HCT116 (cell line): ENCODE data around the gene GNAO1. TPM values are rescaled to one million over a fixed set of nuclear protein-coding genes. Genes with fewer than 3 reads are reported as not detected.

Experiments
- ATAC-seq: fragments of 200-7000 bp; cut with Tn5 transposase; 2 replicates; pipeline ENCODE4 v1.9.1; 2020; ENCODE audit warnings: mild to moderate bottlenecking, moderate library complexity
- BruUV-seq: library from RNA; stranded (reverse); fragments of 400-500 nt; replicated peaks from 2 replicates; lab custom pipeline; 2021; lab: Mats Ljungman, UMichigan
- CTCF ChIA-PET: fragments of 300-600 bp; sonication (Branson Sonifier 250); formaldehyde crosslinking; loops from one replicate; lab custom pipeline; 2021; ENCODE audit warnings: antibody characterized with exemption; lab: Charles Lee
- POLR2A ChIA-PET: fragments of 300-600, 350-600 bp; sonication (Branson Sonifier 250); formaldehyde crosslinking; loops from one replicate; lab custom pipeline; 2021; ENCODE audit warnings: antibody characterized with exemption; lab: Charles Lee
- RAD21 ChIA-PET, 2 experiments: fragments of 300-600 bp; sonication (Branson Sonifier 250); formaldehyde crosslinking; loops; one replicate each; lab custom pipeline; 2023; ENCODE audit warnings: low total read pairs in 2 of 2; ENCODE audit not compliant: uncharacterized antibody in 2 of 2, unreplicated experiment in 2 of 2, low non-redundant PET in 1 of 2; lab: Charles Lee
- DNase-seq: peaks from one replicate; pipeline ENCODE4 v3.0.0-alpha.2; 2010; ENCODE audit warnings: low read depth, low spot score
- H2AFZ ChIP-seq: fragments of 200-600 bp; shearing (Covaris generic), sonication (generic); 2 replicates; pipeline ENCODE4 v1.6.1; 2017; ENCODE audit warnings: low read depth, mixed run types, mixed read lengths, antibody characterized with exemption, low read length; ENCODE audit not compliant: poor library complexity, severe bottlenecking
- H3K27ac ChIP-seq: 2 replicates; pipeline ENCODE4 v1.5.1; 2012; ENCODE audit warnings: low read depth, low read length
- H3K27me3 ChIP-seq: fragments of 200-600 bp; sonication (generic); 2 replicates; pipeline ENCODE4 v1.6.1; 2016; ENCODE audit warnings: mixed run types, low read length, mixed read lengths; ENCODE audit not compliant: insufficient read depth
- H3K36me3 ChIP-seq, 2 experiments: fragments of 200-500 bp in 1 of 2; fragments of 200-600 bp in 1 of 2; sonication (Bioruptor generic) in 1 of 2; sonication (generic) in 1 of 2; 2 replicates each; pipeline versions ENCODE4 v1.5.1 to v1.6.1; 2014 to 2016; ENCODE audit warnings: low read length in 2 of 2, inconsistent platforms in 1 of 2, mixed read lengths in 1 of 2, mixed run types in 1 of 2; ENCODE audit not compliant: insufficient read depth in 2 of 2, control insufficient read depth in 1 of 2
- H3K4me1 ChIP-seq, 2 experiments: fragments of 200-600 bp in 1 of 2; sonication (generic) in 1 of 2; 2 replicates each; pipeline versions ENCODE4 v1.5.1 to v1.6.1; 2012 to 2017; ENCODE audit warnings: low read length in 2 of 2, inconsistent platforms in 1 of 2, mild to moderate bottlenecking in 1 of 2, mixed read lengths in 1 of 2, mixed run types in 1 of 2, moderate library complexity in 1 of 2; ENCODE audit not compliant: insufficient read depth in 2 of 2, control insufficient read depth in 1 of 2
- H3K4me2 ChIP-seq: fragments of 200-600 bp; sonication (generic); 2 replicates; pipeline ENCODE4 v1.6.1; 2017; ENCODE audit warnings: mixed run types, low read length, mixed read lengths
- H3K4me3 ChIP-seq, 2 experiments: fragments of 200-600 bp in 1 of 2; sonication (generic) in 1 of 2; replicated peaks in 1 of 2; 2 replicates each; pipeline ENCODE4 v1.5.1; 2011 to 2016; ENCODE audit warnings: low read length in 2 of 2, control low read depth in 1 of 2, low read depth in 1 of 2, mild to moderate bottlenecking in 1 of 2, mixed read lengths in 1 of 2, mixed run types in 1 of 2
- H3K79me2 ChIP-seq: fragments of 200-600 bp; sonication (generic); 2 replicates; pipeline ENCODE4 v1.6.1; 2017; ENCODE audit warnings: mild to moderate bottlenecking, mixed run types, low read length, moderate library complexity, mixed read lengths; ENCODE audit not compliant: insufficient read depth
- H3K9ac ChIP-seq: fragments of 200-600 bp; sonication (generic); 2 replicates; pipeline ENCODE4 v1.6.1; 2016; ENCODE audit warnings: low read length, mixed read lengths
- H3K9me2 ChIP-seq: fragments of 200-600 bp; sonication (generic), shearing (Covaris generic); 2 replicates; pipeline ENCODE4 v1.6.1; 2017; ENCODE audit warnings: mixed run types, mild to moderate bottlenecking, moderate library complexity; ENCODE audit not compliant: insufficient read depth
- H3K9me3 ChIP-seq, 2 experiments: fragments of 200-500 bp in 1 of 2; fragments of 200-600 bp in 1 of 2; sonication (Bioruptor generic) in 1 of 2; sonication (generic) in 1 of 2; 2 replicates each; pipeline ENCODE4 v1.6.1; 2014 to 2017; ENCODE audit warnings: low read length in 2 of 2, mixed read lengths in 2 of 2, inconsistent platforms in 1 of 2, low read depth in 1 of 2, mild to moderate bottlenecking in 1 of 2, mixed run types in 1 of 2, moderate library complexity in 1 of 2; ENCODE audit not compliant: control insufficient read depth in 1 of 2, insufficient read depth in 1 of 2
- H4K20me1 ChIP-seq: fragments of 200-600 bp; sonication (generic), shearing (Covaris generic); 2 replicates; pipeline ENCODE4 v1.6.1; 2017; ENCODE audit warnings: mixed run types, mild to moderate bottlenecking, moderate library complexity; ENCODE audit not compliant: insufficient read depth
- CEBPB ChIP-seq: IDR thresholded peaks from 2 replicates; pipeline ENCODE4 v1.6.1; 2012; ENCODE audit warnings: low read depth
- EGR1 ChIP-seq: IDR thresholded peaks from 2 replicates; pipeline ENCODE4 v1.6.1; 2012; ENCODE audit warnings: low read depth
- JUND ChIP-seq: IDR thresholded peaks from 2 replicates; pipeline ENCODE4 v1.6.1; 2012
- POLR2AphosphoS5 ChIP-seq: IDR thresholded peaks from 2 replicates; pipeline ENCODE4 v1.6.1; 2011; ENCODE audit warnings: mild to moderate bottlenecking, low read depth, low read length, moderate library complexity
- REST ChIP-seq: IDR thresholded peaks from 2 replicates; pipeline ENCODE4 v1.6.1; 2012; ENCODE audit warnings: low read depth
- SIN3A ChIP-seq: IDR thresholded peaks from 2 replicates; pipeline ENCODE4 v1.6.1; 2012; ENCODE audit warnings: low read depth
- SRF ChIP-seq: IDR thresholded peaks from 2 replicates; pipeline ENCODE4 v1.6.1; 2012; ENCODE audit warnings: low read depth
- TCF7L2 ChIP-seq: IDR thresholded peaks from 2 replicates; pipeline ENCODE4 v1.7.0; 2011; ENCODE audit warnings: borderline replicate concordance, inconsistent platforms; ENCODE audit not compliant: insufficient read depth, insufficient read length; ENCODE audit errors: extremely low read depth
- YY1 ChIP-seq: IDR thresholded peaks from 2 replicates; pipeline ENCODE4 v1.6.1; 2011; ENCODE audit warnings: low read length, low read depth, moderate library complexity, mild to moderate bottlenecking; ENCODE audit not compliant: insufficient replicate concordance; ENCODE audit errors: extremely low read depth
- intact Hi-C: fragments of 100-400 bp; cut with micrococcal nuclease; formaldehyde crosslinking; loops from 2 replicates; pipeline ENCODE4 v1.10.0; 2022
- total RNA-seq: library from RNA; stranded (reverse); gene quantifications from one replicate; pipeline ENCODE4 v1.2.1, GENCODE V29; 2021; ENCODE audit not compliant: unreplicated experiment
- TF ChIP-seq, protein P1 (sequence below): IDR thresholded peaks from 2 replicates; pipeline ENCODE4 v1.6.1; 2012

The GNAO1 gene
- total RNA-seq, 1 experiment from 2014 or later: 0.12 TPM

DNA sequence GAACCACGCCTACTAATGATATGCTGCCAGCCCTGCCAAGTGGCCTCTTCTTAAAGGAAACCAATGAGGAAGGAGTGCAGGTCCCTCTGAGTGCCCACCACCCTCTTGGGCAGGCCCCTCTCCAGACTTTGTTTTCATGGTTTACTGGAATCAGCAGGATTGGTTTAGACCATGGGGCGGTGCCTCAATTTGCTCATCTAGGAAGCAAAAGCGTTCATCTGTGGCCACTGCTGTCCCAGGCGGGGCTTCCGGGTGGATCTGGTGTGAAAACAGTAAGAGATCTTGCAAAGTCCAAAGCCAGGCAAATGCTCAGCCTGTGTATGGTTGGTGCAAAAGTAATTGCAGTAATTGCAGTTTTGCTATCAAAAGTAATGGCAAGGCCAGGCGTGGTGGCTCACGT is 162.7 kb downstream of the GNAO1 start (continued):
- TF ChIP-seq POLR2AphosphoS5: no peak
- TF ChIP-seq REST: no peak
- no peak for TF ChIP-seq SRF
- TF ChIP-seq JUND: no peak
- TF ChIP-seq EGR1: no peak

- Histone ChIP-seq H3K4me3 (no peak overlapping the region), H3K9me3 (no peaks in the 10 kb centered on the region), H3K9me2 (no peaks in the 10 kb centered on the region), H3K4me1 (peaks cover 13 to 16% of the 10 kb centered on the region in 2 experiments; a peak in 3 of 4 replicates), H3K4me2 (no peak overlapping the region), H3K9ac (no peak overlapping the region), H2AFZ (no peak overlapping the region), H3K79me2 (no peaks in the 10 kb centered on the region), H3K36me3 (no peaks in the 10 kb centered on the region), H3K27me3 (no peaks in the 10 kb centered on the region), H4K20me1 (no peaks in the 10 kb centered on the region), H3K27ac (no peak overlapping the region)
- no TSS peak for BruUV-seq
- DNase-seq (no peak), ATAC-seq (no peak)
- ChIA-PET CTCF (interaction anchor here (1.6 kb wide), 1 partner anchor 10 kb away, joined by 4 read pairs; no protein-coding TSS in a partner anchor), RAD21 (no interaction called here), POLR2A (no interaction called here)
- intact Hi-C loops: no loop called here
- TF ChIP-seq TCF7L2: no peak
- no peak for TF ChIP-seq REST
- TF ChIP-seq SIN3A: no peak
- no peak for TF ChIP-seq CEBPB
- TF ChIP-seq YY1: no peak
- no peak for TF ChIP-seq SRF
- TF ChIP-seq, protein P1, sequence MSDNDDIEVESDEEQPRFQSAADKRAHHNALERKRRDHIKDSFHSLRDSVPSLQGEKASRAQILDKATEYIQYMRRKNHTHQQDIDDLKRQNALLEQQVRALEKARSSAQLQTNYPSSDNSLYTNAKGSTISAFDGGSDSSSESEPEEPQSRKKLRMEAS: no peak
Observed at GRCh38 chr16:56354746-56355145, 163.5 kb downstream of the GNAO1 start.
